Loucy (cell line): ENCODE results near the gene TUBB2B.

Source experiments
- H2AFZ ChIP-seq: fragments of 200-600 bp; sonication (generic); 2 replicates; pipeline ENCODE4 v1.6.0; 2016; ENCODE audit warnings: antibody characterized with exemption, mild to moderate bottlenecking, low read length, moderate library complexity
- H3F3A ChIP-seq: fragments of 200-600 bp; 2 replicates; pipeline ENCODE4 v1.6.0; 2016; ENCODE audit warnings: antibody characterized with exemption, low read depth, mild to moderate bottlenecking
- H3K27me3 ChIP-seq: fragments of 200-600 bp; sonication (generic); 2 replicates; pipeline ENCODE4 v1.6.1; 2014; ENCODE audit warnings: low read length, mild to moderate bottlenecking; ENCODE audit not compliant: insufficient read depth, poor library complexity, severe bottlenecking
- H3K36me3 ChIP-seq: fragments of 200-600 bp; sonication (generic); 2 replicates; pipeline ENCODE4 v1.6.1; 2016; ENCODE audit warnings: low read length; ENCODE audit not compliant: insufficient read depth
- H3K4me1 ChIP-seq: fragments of 200-600 bp; sonication (generic); 2 replicates; pipeline ENCODE4 v1.5.1; 2014; ENCODE audit warnings: low read length, mild to moderate bottlenecking; ENCODE audit not compliant: insufficient read depth, poor library complexity, severe bottlenecking
- H3K4me2 ChIP-seq: fragments of 200-600 bp; sonication (generic); 2 replicates; pipeline ENCODE4 v1.6.0; 2014; ENCODE audit warnings: antibody characterized with exemption, low read length, low read depth, mild to moderate bottlenecking; ENCODE audit not compliant: poor library complexity, severe bottlenecking
- H3K4me3 ChIP-seq: fragments of 200-600 bp; sonication (generic); 2 replicates; pipeline ENCODE4 v1.5.1; 2014; ENCODE audit warnings: low read length, mild to moderate bottlenecking, mixed read lengths; ENCODE audit not compliant: poor library complexity, severe bottlenecking
- H3K79me2 ChIP-seq: fragments of 200-600 bp; sonication (generic); 2 replicates; pipeline ENCODE4 v1.6.1; 2014; ENCODE audit warnings: low read length; ENCODE audit not compliant: insufficient read depth
- H3K9ac ChIP-seq: fragments of 200-600 bp; sonication (generic); 2 replicates; pipeline ENCODE4 v1.6.0; 2014; ENCODE audit warnings: mild to moderate bottlenecking, low read depth, low read length, moderate library complexity; ENCODE audit not compliant: poor library complexity, severe bottlenecking
- H3K9me2 ChIP-seq: fragments of 200-600 bp; sonication (generic); replicated peaks from 2 replicates; pipeline ENCODE4 v1.6.1; 2016; ENCODE audit warnings: low read depth, low read length, mixed read lengths
- H3K9me3 ChIP-seq: fragments of 200-600 bp; sonication (generic); 2 replicates; pipeline ENCODE4 v1.6.1; 2014; ENCODE audit warnings: mild to moderate bottlenecking, antibody characterized with exemption, low read length, low read depth; ENCODE audit not compliant: insufficient read depth
- H4K20me1 ChIP-seq: fragments of 200-600 bp; sonication (generic); 2 replicates; pipeline ENCODE4 v1.6.0; 2014; ENCODE audit warnings: antibody characterized with exemption, low read length, mild to moderate bottlenecking; ENCODE audit not compliant: insufficient read depth, poor library complexity, severe bottlenecking
- EZH2phosphoT487 ChIP-seq: fragments of 200-600 bp; IDR thresholded peaks from 2 replicates; pipeline ENCODE4 v1.6.1; 2018; ENCODE audit warnings: antibody characterized with exemption, mild to moderate bottlenecking, moderate library complexity, borderline replicate concordance
- TF ChIP-seq, protein P1 (sequence below): fragments of 200-600 bp; sonication (generic); conservative IDR thresholded peaks from 2 replicates; pipeline ENCODE4 v1.5.1; 2014; ENCODE audit warnings: mild to moderate bottlenecking, antibody characterized with exemption, low read length

TUBB2B gene

DNA sequence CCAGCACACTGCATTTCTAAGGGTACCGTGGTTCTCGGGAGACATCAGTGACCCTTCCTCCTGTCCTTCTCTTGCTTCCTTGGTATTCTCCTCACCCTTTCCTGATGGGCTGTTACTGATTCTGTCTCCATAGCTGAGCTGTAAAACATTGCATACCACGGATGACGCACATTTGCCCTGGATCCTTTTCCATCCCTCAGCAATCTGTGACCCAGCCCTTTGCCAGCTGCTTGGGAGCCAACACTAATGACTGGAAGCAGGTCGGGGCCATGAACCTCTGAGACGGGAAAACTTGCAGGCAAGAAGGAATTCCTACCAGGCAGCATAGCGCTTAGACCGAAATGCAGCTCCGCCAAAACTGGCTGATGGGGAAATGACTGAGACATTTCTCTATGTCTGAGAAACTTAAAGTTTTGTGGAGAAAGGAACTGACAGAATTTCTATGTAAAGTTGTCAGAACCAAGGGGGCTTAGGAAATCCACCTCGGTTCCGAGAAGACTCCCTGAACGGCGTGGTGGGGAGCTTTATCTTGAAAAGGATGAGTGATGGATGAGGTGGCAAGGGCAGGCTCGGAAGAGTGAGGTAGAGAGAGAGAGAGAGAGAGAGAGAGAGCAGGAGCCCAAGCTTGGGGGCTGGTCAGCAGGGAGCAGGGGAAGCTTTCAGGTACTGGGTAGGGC, 19.2 kb downstream of the TUBB2B start:
- Histone ChIP-seq H3K27me3 (no peaks in the 10 kb centered on the region), H3F3A (no peaks in the 10 kb centered on the region), H2AFZ (no peak overlapping the region), H3K9ac (no peak overlapping the region), H4K20me1 (no peaks in the 10 kb centered on the region), H3K4me3 (no peak overlapping the region), H3K36me3 (no peaks in the 10 kb centered on the region), H3K79me2 (no peaks in the 10 kb centered on the region), H3K4me2 (no peak overlapping the region), H3K9me2 (no peaks in the 10 kb centered on the region), H3K4me1 (no peaks in the 10 kb centered on the region), H3K9me3 (no peaks in the 10 kb centered on the region)
- TF ChIP-seq, protein P1, sequence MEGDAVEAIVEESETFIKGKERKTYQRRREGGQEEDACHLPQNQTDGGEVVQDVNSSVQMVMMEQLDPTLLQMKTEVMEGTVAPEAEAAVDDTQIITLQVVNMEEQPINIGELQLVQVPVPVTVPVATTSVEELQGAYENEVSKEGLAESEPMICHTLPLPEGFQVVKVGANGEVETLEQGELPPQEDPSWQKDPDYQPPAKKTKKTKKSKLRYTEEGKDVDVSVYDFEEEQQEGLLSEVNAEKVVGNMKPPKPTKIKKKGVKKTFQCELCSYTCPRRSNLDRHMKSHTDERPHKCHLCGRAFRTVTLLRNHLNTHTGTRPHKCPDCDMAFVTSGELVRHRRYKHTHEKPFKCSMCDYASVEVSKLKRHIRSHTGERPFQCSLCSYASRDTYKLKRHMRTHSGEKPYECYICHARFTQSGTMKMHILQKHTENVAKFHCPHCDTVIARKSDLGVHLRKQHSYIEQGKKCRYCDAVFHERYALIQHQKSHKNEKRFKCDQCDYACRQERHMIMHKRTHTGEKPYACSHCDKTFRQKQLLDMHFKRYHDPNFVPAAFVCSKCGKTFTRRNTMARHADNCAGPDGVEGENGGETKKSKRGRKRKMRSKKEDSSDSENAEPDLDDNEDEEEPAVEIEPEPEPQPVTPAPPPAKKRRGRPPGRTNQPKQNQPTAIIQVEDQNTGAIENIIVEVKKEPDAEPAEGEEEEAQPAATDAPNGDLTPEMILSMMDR, result no peak
- no peak for TF ChIP-seq EZH2phosphoT487

DNA sequence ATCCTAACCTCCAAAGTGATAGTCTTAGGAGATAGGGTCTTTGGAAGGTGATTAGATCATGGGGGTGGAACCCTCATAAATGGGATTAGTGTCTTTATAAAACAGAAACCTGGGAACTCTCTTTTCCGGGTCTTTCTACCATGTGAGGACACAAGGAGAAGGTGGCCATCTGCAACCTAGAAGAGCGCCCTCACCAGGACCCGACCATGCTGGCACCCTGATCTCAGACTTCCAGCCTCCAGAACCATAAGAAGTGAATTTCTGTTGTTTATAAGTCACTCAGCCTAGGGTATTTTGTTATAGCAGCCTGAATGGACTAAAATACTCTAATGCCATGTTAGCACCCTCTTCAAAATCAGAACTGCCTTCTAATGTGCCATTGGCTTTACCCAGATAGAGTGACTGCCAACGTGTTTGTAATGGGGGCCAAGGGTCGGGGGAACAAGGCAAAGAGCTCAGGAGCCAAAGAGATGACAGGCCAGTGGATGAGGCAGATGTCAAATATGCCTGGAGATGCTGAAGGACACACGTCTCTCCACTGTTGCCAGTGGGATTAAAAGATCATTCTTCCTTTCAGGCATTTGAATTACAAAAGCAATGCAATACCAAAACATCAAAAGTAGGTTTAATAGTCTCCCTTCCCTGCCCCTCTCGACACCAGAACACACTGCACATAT, 21.0 kb downstream of the TUBB2B start:
- no peaks in the 10 kb centered on the region for H3K79me2 ChIP-seq
- TF ChIP-seq, protein P1, result peak; percentile 31; the same call in 1 of the 2 replicates
- no peak for TF ChIP-seq EZH2phosphoT487
- H3K36me3 ChIP-seq, result no peaks in the 10 kb centered on the region
- no peak overlapping the region for H3K4me3 ChIP-seq
- H3K4me2 ChIP-seq, result no peak overlapping the region
- H3K27me3 ChIP-seq, result no peaks in the 10 kb centered on the region
- no peaks in the 10 kb centered on the region for H3K9me2 ChIP-seq
- H2AFZ ChIP-seq, result no peak overlapping the region
- H4K20me1 ChIP-seq, result no peaks in the 10 kb centered on the region
- H3F3A ChIP-seq, result no peaks in the 10 kb centered on the region
- H3K9ac ChIP-seq, result no peak overlapping the region
- no peaks in the 10 kb centered on the region for H3K9me3 ChIP-seq
- no peaks in the 10 kb centered on the region for H3K4me1 ChIP-seq

- Histone ChIP-seq H3K9me3 (no peaks in the 10 kb centered on the region), H3K4me3 (no peak overlapping the region), H2AFZ (no peak overlapping the region), H3K79me2 (no peaks in the 10 kb centered on the region), H3K36me3 (no peaks in the 10 kb centered on the region), H3K9me2 (no peaks in the 10 kb centered on the region), H3K4me2 (no peak overlapping the region), H3K4me1 (no peaks in the 10 kb centered on the region), H3K27me3 (no peaks in the 10 kb centered on the region), H3K9ac (no peak overlapping the region), H4K20me1 (no peaks in the 10 kb centered on the region), H3F3A (no peaks in the 10 kb centered on the region)
- no peak for TF ChIP-seq EZH2phosphoT487
- TF ChIP-seq, protein P1, result no peak
Measured at GRCh38 chr6:3205913-3206312, 21.5 kb downstream of the TUBB2B start.
